Mucosa of descending colon (tissue), 3 donors: ENCODE data around the gene ATRN. TPM values are rescaled to one million over a fixed set of nuclear protein-coding genes. Genes with fewer than 3 reads are reported as not detected.
A peak's percentile ranks its signal among the peaks of the same experiment; 100 is the strongest.

Source experiments
- ATAC-seq: fragments of 200-7000 bp; cut with Tn5 transposase; one replicate; pipeline ENCODE4 v1.9.1; 2020; ENCODE audit warnings: mild to moderate bottlenecking, moderate library complexity
- DNase-seq, 3 donors: peaks; one replicate each; pipeline ENCODE4 v3.0.0-alpha.2; 2020
- H3K36me3 ChIP-seq: fragments of 200-600 bp; one replicate; pipeline ENCODE4 v1.8.0; 2021; ENCODE audit warnings: low read depth, mild to moderate bottlenecking
- H3K4me1 ChIP-seq: fragments of 200-600 bp; one replicate; pipeline ENCODE4 v1.8.0; 2021; ENCODE audit warnings: low read depth, mild to moderate bottlenecking
- H3K4me3 ChIP-seq: fragments of 200-600 bp; one replicate; pipeline ENCODE4 v1.8.0; 2021; ENCODE audit warnings: mild to moderate bottlenecking
- H3K9me3 ChIP-seq: fragments of 200-600 bp; one replicate; pipeline ENCODE4 v1.8.0; 2021; ENCODE audit warnings: mild to moderate bottlenecking
- CTCF ChIP-seq: fragments of 200-600 bp; IDR thresholded peaks from one replicate; pipeline ENCODE4 v1.8.0; 2022; ENCODE audit warnings: antibody characterized with exemption, mild to moderate bottlenecking
- intact Hi-C, 2 donors: fragments of 100-400 bp; cut with DNase I in 1 of 2; cut with micrococcal nuclease in 1 of 2; formaldehyde crosslinking; loops; one replicate each; pipeline versions ENCODE4 v1.11.0 to v1.11.1; 2022; cut with DNase I, micrococcal nuclease
- total RNA-seq, 3 donors: library from RNA; stranded (reverse); fragmentation: NEBNext Ultra II Directional in 2 of 3; extraction: Animal tissue kit (Norgen Biotek cat#: 25700) in 2 of 3; gene quantifications; one replicate each; pipeline versions ENCODE4 v1.2.1 to v1.2.4, GENCODE V29; 2021 to 2023
- donor health status: DM: no; HTN: no; CAD: no; lungs with moderate emphysema.
- donor health status: DM: no; HTN: no; CAD: no.
- donor health status: DM: no; HTN: yes; CAD: no.

The ATRN gene
- total RNA-seq, 3 donors from 2014 or later = 22.1 to 28.2 (median 23.7) TPM

DNA sequence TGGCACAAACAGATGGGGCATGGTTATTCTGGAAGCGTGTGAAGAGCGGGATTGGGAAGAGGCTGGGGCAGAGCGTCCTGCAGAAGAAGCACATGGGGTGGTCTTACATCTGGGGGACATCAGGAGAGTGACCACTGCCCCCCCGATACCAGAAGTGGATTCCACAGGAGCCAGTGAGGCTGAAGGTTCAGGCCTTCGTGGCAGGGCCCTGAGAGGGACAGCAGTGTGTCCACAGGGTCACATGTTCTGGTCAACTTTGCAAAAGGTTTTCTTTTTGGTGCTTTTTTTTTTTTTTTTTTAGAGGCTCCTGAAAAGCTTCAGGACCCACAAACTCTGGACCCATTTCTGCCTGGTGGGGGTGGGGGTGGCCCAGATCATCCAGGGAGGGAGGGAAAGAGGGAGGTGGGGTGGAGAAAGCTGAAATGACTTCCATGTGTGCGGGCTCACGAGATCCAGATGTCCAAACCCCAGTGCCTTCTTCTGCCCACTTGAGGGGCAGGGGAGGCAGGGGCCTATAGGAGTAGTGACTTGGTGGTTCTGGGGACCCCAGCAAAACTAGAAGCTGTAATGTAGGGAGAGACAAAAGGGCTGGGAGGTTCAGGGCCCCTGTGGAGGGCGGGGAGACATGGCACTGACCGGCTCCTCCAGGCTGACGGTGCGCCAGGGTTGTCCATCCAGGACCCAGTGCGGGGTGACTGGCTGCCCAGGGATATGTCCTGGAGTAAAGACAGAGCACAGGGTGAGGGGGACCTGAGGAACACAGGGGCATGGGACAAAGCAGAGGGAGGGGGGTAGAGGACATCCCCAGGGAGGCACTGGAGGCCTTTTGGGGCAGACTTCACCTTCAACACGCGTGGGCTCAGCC lies 208.3 kb downstream of the ATRN start:
- no peaks in the 10 kb centered on the region for H3K4me1 ChIP-seq
- no peak for TF ChIP-seq CTCF
- H3K4me3 ChIP-seq = no peak overlapping the region
- intact Hi-C loops = loop anchor here (5.0 to 10.0 kb wide), 2 partner anchors 33 to 396 kb away; partner anchors contain the start of gene SIGLEC1 (in 2 of the 2)
- ATAC-seq (no peak), DNase-seq (no peak)
- H3K36me3 ChIP-seq = no peaks in the 10 kb centered on the region
- no peaks in the 10 kb centered on the region for H3K9me3 ChIP-seq

DNA sequence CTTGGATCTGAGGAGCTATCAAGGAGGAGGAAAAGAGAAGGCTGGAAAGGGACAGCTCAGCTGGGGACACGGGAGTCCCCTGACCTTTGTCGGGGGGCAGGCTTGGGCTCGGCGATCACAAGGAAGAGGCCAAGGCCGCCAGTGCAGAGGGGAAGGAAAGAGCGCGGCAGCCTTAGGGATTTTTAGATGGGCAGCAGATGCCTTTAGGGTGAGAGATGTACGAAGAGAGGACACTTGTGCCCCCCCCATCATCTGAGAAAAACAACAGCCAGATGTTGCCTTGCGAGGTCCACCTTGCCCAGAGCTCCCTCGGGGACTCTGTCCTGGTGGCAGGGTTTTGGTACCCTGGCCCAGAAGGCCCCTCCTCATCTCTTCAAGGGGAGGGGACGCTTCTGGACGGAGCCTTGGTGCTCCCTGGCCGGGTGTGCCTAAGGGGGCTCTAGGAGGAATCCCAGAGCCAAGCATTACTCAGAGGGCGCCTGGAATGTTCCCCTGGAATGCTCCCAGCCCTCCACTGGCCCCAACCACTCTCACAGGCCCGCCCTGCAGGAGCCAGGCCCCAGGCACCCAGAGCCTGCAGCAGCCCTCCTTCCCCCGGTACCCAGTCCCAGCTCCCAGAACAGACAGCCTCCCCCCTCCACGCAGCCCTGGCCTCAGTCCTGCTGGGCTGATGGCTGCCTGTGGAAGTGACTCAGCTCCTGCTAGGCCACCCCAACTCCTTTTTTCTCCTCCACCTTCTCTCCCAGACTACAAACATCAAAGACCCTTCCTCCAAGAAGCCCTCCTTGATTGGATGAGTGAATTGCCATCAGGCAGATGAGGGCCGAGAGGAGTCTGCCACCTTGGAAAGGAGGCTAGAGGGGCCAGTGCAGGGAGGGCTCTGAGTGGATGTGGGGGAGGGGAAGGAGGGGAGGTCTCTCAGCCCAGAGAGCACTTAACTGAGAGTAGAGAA lies 209.2 kb downstream of the ATRN start:
- Histone ChIP-seq H3K4me1 (no peaks in the 10 kb centered on the region), H3K4me3 (no peak overlapping the region), H3K9me3 (no peaks in the 10 kb centered on the region), H3K36me3 (no peaks in the 10 kb centered on the region)
- ATAC-seq = peak; percentile 17
- peak in 2 of 3 donors; percentile 15 to 44 for DNase-seq
- TF ChIP-seq CTCF = no peak
- intact Hi-C loops = loop anchor here (5.0 to 10.0 kb wide), 2 partner anchors 32 to 395 kb away; partner anchors contain the start of gene SIGLEC1 (in 2 of the 2)

- Histone ChIP-seq H3K4me1 (no peaks in the 10 kb centered on the region), H3K9me3 (no peaks in the 10 kb centered on the region), H3K36me3 (no peaks in the 10 kb centered on the region), H3K4me3 (no peak overlapping the region)
- ATAC-seq (peak; percentile 10), DNase-seq (no peak)
- no peak for TF ChIP-seq CTCF
- intact Hi-C loops = no loop called here
Observed at GRCh38 chr20:3680701-3681351, 210.0 kb downstream of the ATRN start.

GRCh38 chr20:3681352-3681930 lies 210.6 kb downstream of the ATRN start:
- TF ChIP-seq CTCF = no peak
- Histone ChIP-seq H3K4me3 (no peak overlapping the region), H3K36me3 (no peaks in the 10 kb centered on the region), H3K9me3 (no peaks in the 10 kb centered on the region), H3K4me1 (no peaks in the 10 kb centered on the region)
- intact Hi-C loops = no loop called here
- DNase-seq (no peak), ATAC-seq (no peak)
